Immature natural killer cell (primary cell): ENCODE results near the gene UBE2I. TPM values are rescaled to one million over a fixed set of nuclear protein-coding genes. Genes with fewer than 3 reads are reported as not detected.

Source experiments
- DNase-seq, 3 donors: peaks; one replicate each; pipeline ENCODE4 v3.0.0; 2022; ENCODE audit warnings: mixed read lengths in 1 of 3
- H3K27ac Mint-ChIP-seq, 6 donors: one replicate each; pipeline ENCODE4 v1.8.0; 2020; ENCODE audit warnings: mixed read lengths in 6 of 6, mild to moderate bottlenecking in 5 of 6, inconsistent platforms in 4 of 6, moderate library complexity in 3 of 6
- H3K27me3 Mint-ChIP-seq, 3 donors: one replicate each; pipeline ENCODE4 v1.8.0; 2020 to 2021; ENCODE audit warnings: low read depth in 3 of 3, mild to moderate bottlenecking in 3 of 3, mixed read lengths in 3 of 3, moderate library complexity in 3 of 3, inconsistent platforms in 1 of 3
- H3K36me3 Mint-ChIP-seq, 3 donors: one replicate each; pipeline ENCODE4 v1.8.0; 2020; ENCODE audit warnings: mixed read lengths in 3 of 3, inconsistent platforms in 2 of 3, mild to moderate bottlenecking in 2 of 3
- H3K4me1 Mint-ChIP-seq, 2 donors: one replicate each; pipeline ENCODE4 v1.8.0; 2020; ENCODE audit warnings: inconsistent platforms in 2 of 2, mild to moderate bottlenecking in 2 of 2, mixed read lengths in 2 of 2, moderate library complexity in 1 of 2
- H3K4me3 Mint-ChIP-seq, 5 donors: one replicate each; pipeline ENCODE4 v1.8.0; 2020; ENCODE audit warnings: mild to moderate bottlenecking in 5 of 5, mixed read lengths in 5 of 5, inconsistent platforms in 3 of 5, moderate library complexity in 3 of 5
- H3K9me3 Mint-ChIP-seq, 6 donors: one replicate each; pipeline ENCODE4 v1.8.0; 2020; ENCODE audit warnings: mild to moderate bottlenecking in 6 of 6, mixed read lengths in 6 of 6, inconsistent platforms in 4 of 6, moderate library complexity in 3 of 6
- polyA plus RNA-seq, 3 donors: library from polyadenylated mRNA; unstranded; fragments of 300-500 nt; fragmentation: Illumina TruSeq; gene quantifications; one replicate each; pipeline ENCODE4 v1.2.3, GENCODE V29; 2021

The UBE2I gene
- polyA plus RNA-seq, 3 donors from 2014 or later = 94.1 to 119 (median 101) TPM

DNA sequence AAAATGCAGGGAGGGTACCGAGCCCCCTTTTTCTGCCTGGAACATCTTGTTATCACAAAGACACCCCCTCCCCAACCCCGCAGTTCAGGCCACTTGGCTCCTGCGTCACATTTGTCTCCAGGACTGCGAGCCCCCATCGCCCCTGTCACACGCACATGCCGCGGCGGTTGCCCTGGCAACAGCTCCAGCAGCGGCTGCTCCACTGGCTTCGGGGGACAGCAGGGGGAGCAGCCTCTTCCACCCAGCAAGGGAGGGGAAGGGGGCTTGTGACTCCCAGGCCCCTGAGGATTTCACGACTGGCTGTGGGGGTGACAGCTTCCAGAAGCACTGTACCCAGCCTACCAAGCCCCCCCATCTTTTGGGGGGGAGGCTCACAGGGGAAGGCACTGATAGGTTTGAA, 26.6 kb downstream of the UBE2I start:
- no peak for DNase-seq
- no peak overlapping the region for H3K27ac Mint-ChIP-seq
- H3K27me3 Mint-ChIP-seq = peaks cover 4 to 15% (median 10%) of the 10 kb centered on the region in 3 donors
- peaks cover 18 to 20% of the 10 kb centered on the region in 2 donors for H3K4me1 Mint-ChIP-seq
- H3K36me3 Mint-ChIP-seq = no peaks in the 10 kb centered on the region
- no peak overlapping the region for H3K4me3 Mint-ChIP-seq
- no peaks in the 10 kb centered on the region for H3K9me3 Mint-ChIP-seq

DNA sequence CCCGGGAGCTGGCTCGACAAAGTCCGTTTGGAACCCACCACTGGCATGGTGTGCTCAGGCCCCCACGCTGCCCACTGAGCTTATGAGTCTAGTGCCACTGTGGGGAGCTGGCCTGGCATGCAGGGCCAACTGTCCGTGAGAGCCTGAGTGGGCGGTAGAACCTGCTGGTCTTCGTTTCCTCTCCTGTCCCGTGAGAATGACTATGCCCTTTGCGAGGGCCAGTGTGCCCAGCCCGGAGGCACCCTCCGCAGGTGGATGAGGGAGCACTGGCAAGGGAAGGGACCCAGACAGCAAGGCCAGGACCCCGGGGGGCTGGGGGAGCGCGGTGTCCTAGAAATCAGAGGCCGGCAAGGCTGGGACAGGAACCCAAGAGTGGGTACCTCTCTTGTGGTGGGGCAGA, 27.2 kb downstream of the UBE2I start:
- Mint-ChIP-seq H3K4me1 (peaks cover 12 to 14% of the 10 kb centered on the region in 2 donors), H3K4me3 (no peak overlapping the region), H3K9me3 (no peaks in the 10 kb centered on the region), H3K36me3 (no peaks in the 10 kb centered on the region), H3K27ac (no peak overlapping the region), H3K27me3 (peaks cover 4 to 14% (median 8%) of the 10 kb centered on the region in 3 donors)
- no peak for DNase-seq

DNA sequence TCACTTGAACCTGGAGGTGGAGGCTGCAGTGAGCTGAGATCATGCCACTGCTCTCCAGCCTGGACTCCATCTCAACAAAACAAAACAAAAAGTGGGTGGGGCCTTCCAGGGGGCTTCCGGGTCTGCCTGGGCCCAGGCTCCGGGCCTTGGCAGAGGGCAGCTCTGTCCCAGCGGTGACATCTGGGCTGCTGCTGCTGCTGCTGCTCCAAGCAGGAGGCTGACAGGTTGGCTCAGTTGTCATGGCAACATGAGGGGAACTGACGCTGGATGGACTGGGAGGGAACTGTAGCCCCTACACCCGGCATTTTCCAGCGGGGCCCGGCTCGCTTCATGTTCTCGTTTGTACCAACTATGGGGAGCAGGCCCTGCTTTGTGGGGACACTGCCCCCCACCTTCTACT, 28.1 kb downstream of the UBE2I start:
- Mint-ChIP-seq H3K4me1 (peaks cover 7 to 13% of the 10 kb centered on the region in 2 donors), H3K4me3 (no peak overlapping the region), H3K36me3 (no peaks in the 10 kb centered on the region), H3K27ac (no peak overlapping the region), H3K27me3 (peaks cover 1 to 7% (median 2%) of the 10 kb centered on the region in 3 donors), H3K9me3 (no peaks in the 10 kb centered on the region)
- no peak for DNase-seq

DNA sequence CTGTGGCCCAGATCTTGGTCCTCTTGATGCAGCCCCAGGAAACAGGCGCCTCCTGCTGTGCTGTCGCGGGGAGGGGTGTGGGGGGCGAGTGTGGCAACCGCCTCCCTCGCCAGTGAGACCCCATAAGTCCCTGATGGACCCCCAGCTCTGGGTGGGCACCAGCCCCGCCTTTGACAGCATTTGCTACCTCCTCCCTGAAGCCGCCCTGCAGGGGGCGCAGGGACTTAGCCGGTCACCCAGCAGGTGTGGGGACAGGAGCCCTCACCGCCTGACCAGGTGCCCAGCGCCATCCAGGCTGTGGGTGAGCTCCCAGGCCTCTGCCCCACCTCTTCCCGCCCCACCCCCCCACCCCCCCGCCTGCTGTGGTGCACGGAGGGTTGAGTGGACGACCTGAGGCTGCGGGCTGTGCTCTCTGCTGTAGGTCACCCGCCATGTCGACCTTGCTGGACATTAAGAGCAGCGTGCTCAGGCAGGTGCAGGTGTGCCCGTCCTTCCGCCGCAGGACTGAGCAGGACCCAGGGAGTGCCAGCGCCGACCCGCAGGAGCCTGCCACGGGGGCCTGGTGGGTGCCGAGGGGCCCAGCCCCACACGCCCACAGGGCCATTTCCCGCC, 28.8 kb downstream of the UBE2I start:
- peak in 1 of 3 donors; percentile 20 for DNase-seq
- Mint-ChIP-seq H3K4me1 (peaks cover 10 to 17% of the 10 kb centered on the region in 2 donors), H3K36me3 (no peaks in the 10 kb centered on the region), H3K27me3 (peaks cover 0 to 8% (median 2%) of the 10 kb centered on the region in 3 donors), H3K4me3 (no peak overlapping the region), H3K27ac (no peak overlapping the region), H3K9me3 (no peaks in the 10 kb centered on the region)

DNA sequence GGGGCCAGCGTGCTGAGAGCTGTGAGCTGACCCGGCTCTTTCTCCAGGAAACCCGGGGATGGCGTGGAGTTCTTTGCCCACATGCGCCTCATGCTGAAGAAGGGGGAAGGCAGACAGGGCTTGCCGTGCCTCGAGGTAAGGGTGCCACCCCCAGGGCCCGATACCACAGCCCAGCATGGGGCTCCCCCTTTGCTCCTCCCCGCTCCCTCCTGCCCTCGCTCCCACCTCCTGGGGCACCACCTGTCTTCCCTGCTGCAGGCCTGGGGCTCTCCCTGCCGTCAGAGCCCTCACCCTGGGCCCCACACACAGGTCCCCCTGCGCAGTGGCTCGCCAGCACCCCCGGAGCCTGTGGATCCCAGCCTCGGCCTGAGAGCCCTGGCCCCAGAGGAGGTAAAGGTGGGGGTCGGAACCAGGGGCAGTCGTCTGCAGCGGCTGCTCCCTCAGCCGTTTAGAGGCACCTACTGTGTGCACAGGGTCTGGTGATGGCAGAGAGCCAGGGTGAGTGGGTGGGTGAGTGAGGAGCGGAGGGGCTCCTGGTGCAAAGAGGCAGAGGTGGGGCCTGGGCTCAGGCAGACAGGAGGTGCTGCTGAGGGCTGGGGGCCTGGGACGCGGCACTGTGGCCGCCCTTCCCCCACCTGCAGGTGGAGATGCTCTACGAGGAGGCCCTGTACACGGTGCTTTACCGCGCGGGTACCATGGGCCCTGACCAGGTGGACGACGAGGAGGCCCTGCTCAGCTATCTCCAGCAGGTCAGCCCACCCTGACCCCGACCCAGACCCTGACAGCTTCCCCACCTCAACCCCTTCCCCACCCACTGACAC, 29.6 kb downstream of the UBE2I start:
- Mint-ChIP-seq H3K36me3 (no peaks in the 10 kb centered on the region), H3K27ac (no peak overlapping the region), H3K4me1 (peaks cover 12 to 20% of the 10 kb centered on the region in 2 donors), H3K4me3 (no peak overlapping the region), H3K27me3 (peaks cover 0 to 8% (median 2%) of the 10 kb centered on the region in 3 donors), H3K9me3 (no peaks in the 10 kb centered on the region)
- no peak for DNase-seq

DNA sequence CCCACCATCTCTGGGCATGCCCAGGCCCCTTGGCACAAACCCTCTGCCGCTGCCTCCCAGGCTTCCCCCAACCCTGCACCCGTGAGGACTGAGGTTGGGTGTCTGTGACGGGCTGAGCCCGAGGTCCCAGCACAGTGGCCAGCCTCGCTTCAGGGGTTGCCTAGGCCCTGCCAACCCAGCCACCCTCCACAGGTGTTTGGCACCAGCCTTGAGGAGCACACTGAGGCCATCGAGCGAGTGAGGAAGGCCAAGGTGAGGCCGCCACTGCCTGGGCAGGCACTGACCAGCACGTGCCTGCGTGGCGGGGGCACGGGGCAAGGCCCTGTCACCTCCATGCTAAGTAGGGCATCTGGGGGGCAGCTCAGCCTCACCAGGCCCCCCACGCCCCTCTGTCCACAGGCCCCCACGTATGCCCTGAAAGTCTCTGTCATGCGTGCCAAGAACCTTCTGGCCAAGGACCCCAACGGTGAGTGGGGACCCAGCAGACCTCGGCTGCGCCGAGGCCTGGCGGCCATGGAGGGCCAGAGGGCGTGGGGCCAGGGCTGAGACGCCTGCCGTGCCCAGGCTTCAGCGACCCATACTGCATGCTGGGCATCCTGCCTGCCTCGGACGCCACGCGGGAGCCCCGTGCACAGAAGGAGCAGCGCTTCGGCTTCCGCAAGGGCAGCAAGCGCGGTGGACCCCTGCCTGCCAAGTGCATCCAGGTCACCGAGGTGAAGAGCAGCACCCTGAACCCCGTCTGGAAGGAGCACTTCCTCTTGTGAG, 31.5 kb downstream of the UBE2I start:
- H3K4me3 Mint-ChIP-seq = no peak overlapping the region
- H3K9me3 Mint-ChIP-seq = no peaks in the 10 kb centered on the region
- no peaks in the 10 kb centered on the region for H3K36me3 Mint-ChIP-seq
- peaks cover 12 to 18% of the 10 kb centered on the region in 2 donors for H3K4me1 Mint-ChIP-seq
- no peak for DNase-seq
- H3K27me3 Mint-ChIP-seq = peaks cover 0 to 5% (median 2%) of the 10 kb centered on the region in 3 donors
- H3K27ac Mint-ChIP-seq = no peak overlapping the region

DNA sequence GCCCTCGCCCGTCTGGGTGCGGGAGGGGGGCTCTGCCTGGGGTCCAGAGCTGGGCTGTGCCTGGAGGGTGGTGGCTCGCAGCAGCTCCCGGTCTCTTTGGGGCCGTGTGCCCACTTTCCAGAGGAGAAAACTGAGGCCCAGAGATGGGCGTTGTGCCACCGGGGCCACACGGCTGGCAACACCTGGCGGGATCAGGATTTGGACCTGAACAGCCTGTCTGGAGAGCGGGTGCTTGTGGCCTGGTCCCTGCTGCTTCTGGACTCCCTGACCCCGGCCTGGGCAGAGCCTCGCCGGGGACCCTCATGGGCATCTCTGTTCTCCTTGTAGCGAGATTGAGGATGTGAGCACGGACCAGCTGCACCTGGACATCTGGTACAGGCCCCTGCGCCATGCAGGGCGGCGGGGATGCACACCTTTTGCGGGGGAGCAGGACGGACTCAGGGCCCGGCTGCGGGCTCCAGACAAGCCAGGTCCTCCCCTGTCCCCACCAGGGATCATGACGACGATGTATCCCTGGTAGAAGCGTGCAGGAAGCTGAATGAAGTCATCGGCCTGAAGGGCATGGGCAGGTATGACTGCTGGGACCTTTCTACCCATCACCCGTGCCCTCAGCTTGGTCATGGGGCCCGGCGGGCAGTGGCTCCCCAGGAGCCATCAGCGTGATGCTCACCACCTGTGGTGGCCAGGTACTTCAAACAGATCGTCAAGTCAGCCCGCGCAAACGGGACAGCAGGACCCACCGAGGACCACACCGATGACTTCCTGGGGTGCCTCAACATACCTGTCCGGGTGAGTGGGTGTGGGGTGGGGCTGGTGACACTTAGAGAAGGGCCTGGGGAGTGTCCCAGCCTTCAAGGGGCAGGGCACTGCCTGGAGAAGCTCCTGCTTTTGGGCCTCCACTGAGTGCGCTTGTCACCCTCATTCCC, 32.3 kb downstream of the UBE2I start:
- Mint-ChIP-seq H3K36me3 (no peaks in the 10 kb centered on the region), H3K9me3 (no peaks in the 10 kb centered on the region)

DNA sequence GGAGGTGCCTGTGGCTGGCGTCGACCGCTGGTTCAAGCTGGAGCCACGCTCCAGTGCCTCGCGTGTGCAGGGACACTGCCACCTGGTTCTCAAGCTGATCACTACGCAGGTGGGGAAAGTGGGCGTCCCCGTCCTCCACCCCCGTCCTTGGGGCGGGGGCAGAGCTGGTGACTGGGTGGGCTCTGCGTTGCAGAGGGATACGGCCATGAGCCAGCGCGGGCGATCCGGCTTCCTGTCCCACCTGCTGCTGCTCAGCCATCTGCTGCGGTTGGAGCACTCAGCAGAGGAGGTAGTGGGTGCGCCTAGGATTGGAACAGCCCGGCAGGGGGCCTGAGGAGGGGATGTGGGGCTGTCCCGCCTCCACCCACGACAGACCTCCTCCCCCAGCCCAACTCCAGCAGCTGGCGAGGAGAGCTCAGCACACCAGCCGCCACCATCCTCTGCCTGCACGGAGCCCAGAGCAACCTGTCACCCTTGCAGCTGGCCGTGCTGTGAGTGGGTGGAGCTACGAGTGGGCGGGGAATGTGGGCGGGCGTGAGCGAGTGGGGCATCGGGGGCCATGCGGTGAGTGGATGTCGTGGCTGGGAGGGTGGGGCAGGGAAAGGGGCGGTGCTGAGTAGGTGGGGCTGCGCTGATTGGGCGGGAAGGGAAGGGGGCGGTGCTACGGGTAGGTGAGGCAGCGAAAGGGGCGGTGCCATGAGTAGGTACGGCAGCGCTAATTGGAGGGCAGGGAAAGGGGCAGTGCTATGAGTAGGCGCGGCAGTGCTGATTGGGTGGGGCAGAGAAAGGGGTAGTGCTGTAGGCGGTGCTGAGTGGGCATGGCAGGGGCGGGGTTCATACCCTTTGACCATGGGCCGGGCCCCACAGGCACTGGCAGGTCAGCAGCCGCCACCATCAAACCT, 33.3 kb downstream of the UBE2I start:
- H3K27ac Mint-ChIP-seq = peak overlapping the region in 5 of 6 donors; percentile 18 to 67 (median 34)
- H3K9me3 Mint-ChIP-seq = no peaks in the 10 kb centered on the region
- H3K4me3 Mint-ChIP-seq = peak overlapping the region; percentile 65 to 79 (median 76)
- no peaks in the 10 kb centered on the region for H3K36me3 Mint-ChIP-seq
- DNase-seq = peak; percentile 93 to 96 (median 94)
- peaks cover 0 to 3% (median 2%) of the 10 kb centered on the region in 3 donors for H3K27me3 Mint-ChIP-seq
- H3K4me1 Mint-ChIP-seq = peaks cover 12 to 18% of the 10 kb centered on the region in 2 donors

More for the DNA sequence above, 32.3 kb downstream of the UBE2I start:
- no peak overlapping the region for H3K27ac Mint-ChIP-seq
- DNase-seq = no peak
- H3K4me3 Mint-ChIP-seq = peak overlapping the region; percentile 65 to 79 (median 76)
- peaks cover 0 to 5% (median 2%) of the 10 kb centered on the region in 3 donors for H3K27me3 Mint-ChIP-seq
- H3K4me1 Mint-ChIP-seq = peaks cover 12 to 18% of the 10 kb centered on the region in 2 donors

DNA sequence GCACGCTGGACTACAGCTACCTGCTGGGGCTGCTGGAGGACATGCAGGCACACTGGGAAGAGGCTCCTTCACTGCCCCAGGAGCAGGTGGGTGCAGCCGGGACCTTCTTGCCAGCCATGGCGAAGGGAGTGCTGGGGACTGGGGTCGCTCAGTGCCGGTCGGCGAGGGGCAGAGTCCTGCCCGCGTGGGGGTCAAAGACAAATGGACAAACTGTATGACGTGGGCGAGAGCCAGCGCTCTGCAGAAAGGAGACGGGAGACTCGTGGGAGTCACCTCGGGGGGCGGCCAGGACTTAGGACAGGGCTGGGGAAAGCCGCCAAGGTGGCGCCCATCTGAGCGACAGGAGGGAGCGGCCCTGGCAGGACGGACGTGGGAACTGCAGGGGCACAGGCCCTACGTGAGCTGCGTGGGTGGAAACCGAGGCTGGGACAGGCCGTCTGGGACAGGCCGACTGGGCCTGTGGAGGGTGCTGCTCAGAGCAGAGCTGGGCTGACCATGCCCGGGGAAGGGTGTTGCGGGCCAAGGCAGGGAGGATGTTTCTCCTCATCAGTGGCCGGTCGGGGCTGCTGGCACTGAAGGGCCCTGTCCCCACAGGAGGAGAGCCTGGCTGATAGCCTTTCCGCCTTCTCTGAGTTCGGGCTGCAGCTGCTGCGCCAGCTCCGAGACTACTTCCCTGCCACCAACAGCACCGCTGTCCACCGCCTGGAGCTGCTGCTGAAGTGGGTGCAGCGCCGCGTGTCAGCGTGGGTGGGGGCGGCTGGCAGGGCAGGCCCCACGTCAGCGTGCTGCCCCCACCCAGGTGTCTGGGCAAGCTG, 34.2 kb downstream of the UBE2I start:
- H3K27me3 Mint-ChIP-seq = peaks cover 0 to 3% (median 2%) of the 10 kb centered on the region in 3 donors
- peaks cover 12 to 18% of the 10 kb centered on the region in 2 donors for H3K4me1 Mint-ChIP-seq
- no peak for DNase-seq
- no peaks in the 10 kb centered on the region for H3K36me3 Mint-ChIP-seq
- no peaks in the 10 kb centered on the region for H3K9me3 Mint-ChIP-seq
- H3K27ac Mint-ChIP-seq = peak overlapping the region in 3 of 6 donors; percentile 18 to 67 (median 46)
- H3K4me3 Mint-ChIP-seq = peak overlapping the region; percentile 65 to 79 (median 76)

DNA sequence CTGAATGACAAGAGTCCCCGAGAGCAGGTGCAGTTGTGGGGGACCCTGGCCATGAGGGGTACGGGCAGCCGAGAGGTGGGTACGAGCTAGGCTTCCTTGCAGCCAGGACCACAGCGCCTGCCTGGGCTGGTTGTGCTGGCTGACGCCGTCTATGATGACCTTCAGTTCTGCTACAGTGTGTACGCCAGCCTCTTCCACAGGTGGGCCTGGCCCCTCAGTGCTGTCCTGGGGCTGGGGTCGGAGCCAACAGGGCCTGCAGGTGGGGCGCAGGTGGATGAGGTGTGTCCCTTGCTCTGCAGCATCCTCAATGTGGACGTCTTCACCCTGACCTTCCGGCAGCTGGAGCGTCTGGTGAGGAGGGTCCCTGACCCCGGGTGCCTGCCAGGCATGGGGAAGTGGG, 35.1 kb downstream of the UBE2I start:
- Mint-ChIP-seq H3K9me3 (no peaks in the 10 kb centered on the region), H3K4me3 (no peak overlapping the region)

DNA sequence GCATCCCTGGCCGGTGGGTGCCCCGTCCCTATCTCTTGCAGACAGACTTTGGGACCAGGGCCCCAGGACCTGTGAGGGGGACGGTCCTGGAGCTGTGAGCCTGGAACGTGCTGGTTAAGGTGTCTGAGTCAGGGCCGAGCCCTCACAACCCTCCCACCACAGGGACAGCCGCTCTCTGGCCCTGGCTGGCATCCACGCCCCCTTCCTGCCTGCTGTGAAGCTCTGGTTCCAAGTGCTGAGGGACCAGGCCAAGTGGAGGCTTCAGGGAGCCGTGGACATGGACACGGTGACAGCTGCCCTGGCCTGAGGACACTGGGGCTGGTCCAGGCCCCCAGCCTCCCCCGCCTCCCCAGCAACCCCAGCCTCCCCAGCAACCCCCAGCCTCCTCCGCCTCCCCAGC, 35.7 kb downstream of the UBE2I start:
- no peak for DNase-seq
- Mint-ChIP-seq H3K27ac (no peak overlapping the region), H3K27me3 (peaks cover 3 to 7% (median 4%) of the 10 kb centered on the region in 3 donors), H3K9me3 (no peaks in the 10 kb centered on the region), H3K4me1 (peaks cover 13 to 22% of the 10 kb centered on the region in 2 donors), H3K4me3 (no peak overlapping the region), H3K36me3 (no peaks in the 10 kb centered on the region)

More for the DNA sequence above, 35.1 kb downstream of the UBE2I start:
- Mint-ChIP-seq H3K36me3 (no peaks in the 10 kb centered on the region), H3K27ac (no peak overlapping the region), H3K4me1 (peaks cover 12 to 20% of the 10 kb centered on the region in 2 donors), H3K27me3 (peaks cover 0 to 4% (median 3%) of the 10 kb centered on the region in 3 donors)
- no peak for DNase-seq
